B cell (primary cell): Measurements from ENCODE around the gene DOCK8. TPM values are rescaled to one million over a fixed set of nuclear protein-coding genes. Genes with fewer than 3 reads are reported as not detected.

Experiments used
- ATAC-seq: fragments of 200-7000 bp; cut with Tn5 transposase; one replicate; pipeline ENCODE4 v1.10.0; 2021; ENCODE audit warnings: low read depth, mild to moderate bottlenecking, moderate number of reproducible peaks, moderate library complexity
- CTCF ChIA-PET: fragments of 350-600 bp; sonication (Branson Sonifier 250); formaldehyde crosslinking; loops from one replicate; lab custom pipeline; 2021; ENCODE audit warnings: antibody characterized with exemption, inconsistent platforms; lab: Charles Lee
- POLR2A ChIA-PET: fragments of 350-600 bp; sonication (Branson Sonifier 250); formaldehyde crosslinking; loops from one replicate; lab custom pipeline; 2021; ENCODE audit warnings: antibody characterized with exemption; lab: Charles Lee
- DNase-seq: peaks from one replicate; pipeline ENCODE4 v3.0.0; 2013
- H2AFZ ChIP-seq: 2 replicates; pipeline ENCODE4 v1.6.1; 2012; ENCODE audit warnings: mild to moderate bottlenecking, low read depth, low read length; ENCODE audit not compliant: insufficient read depth, poor library complexity, severe bottlenecking
- H3K27ac ChIP-seq, 2 donors: 1 replicate in 1 of 2; 2 replicates in 1 of 2; pipeline ENCODE4 v1.5.1; 2012 to 2013; ENCODE audit warnings: low read length in 2 of 2, mild to moderate bottlenecking in 2 of 2, moderate library complexity in 1 of 2
- H3K27me3 ChIP-seq, 4 experiments: fragments of 200-600 bp in 1 of 4; sonication (generic) in 1 of 4; replicated peaks in 1 of 4; 1 replicate in 2 of 4; 2 replicates in 2 of 4; pipeline versions ENCODE4 v1.6.1 to v1.7.0; 2013 to 2016; ENCODE audit warnings: low read length in 3 of 4, mild to moderate bottlenecking in 2 of 4, mixed read lengths in 1 of 4, moderate library complexity in 1 of 4; ENCODE audit not compliant: insufficient read depth in 4 of 4, control insufficient read depth in 3 of 4; ENCODE audit errors: control extremely low read depth in 1 of 4
- H3K36me3 ChIP-seq, 2 experiments: replicated peaks in 1 of 2; 1 replicate in 1 of 2; 2 replicates in 1 of 2; pipeline versions ENCODE4 v1.6.1 to v1.7.1; 2013; ENCODE audit warnings: low read length in 1 of 2; ENCODE audit not compliant: insufficient read depth in 2 of 2, control insufficient read depth in 1 of 2; ENCODE audit errors: control extremely low read depth in 1 of 2, extremely low read depth in 1 of 2
- H3K4me1 ChIP-seq, 2 donors: fragments of 200-600 bp in 1 of 2; sonication (generic) in 1 of 2; 1 replicate in 1 of 2; 2 replicates in 1 of 2; pipeline versions ENCODE4 v1.5.1 to v1.6.1; 2013 to 2017; ENCODE audit warnings: low read length in 2 of 2; ENCODE audit not compliant: control insufficient read depth in 2 of 2, insufficient read depth in 2 of 2
- H3K4me2 ChIP-seq: replicated peaks from 2 replicates; pipeline ENCODE3; 2012; ENCODE audit warnings: mild to moderate bottlenecking, low read depth, low read length; ENCODE audit not compliant: poor library complexity, severe bottlenecking
- H3K4me3 ChIP-seq, 5 experiments: fragments of 200-600 bp in 1 of 5; sonication (generic) in 1 of 5; 1 replicate in 3 of 5; 2 replicates in 2 of 5; pipeline versions ENCODE4 v1.5.1 to v1.7.0; 2011 to 2016; ENCODE audit warnings: low read length in 4 of 5, mild to moderate bottlenecking in 4 of 5, low read depth in 2 of 5, control low read depth in 1 of 5, moderate library complexity in 1 of 5; ENCODE audit not compliant: insufficient read depth in 1 of 5; ENCODE audit errors: control extremely low read depth in 1 of 5, extremely low read depth in 1 of 5
- H3K79me2 ChIP-seq: fragments of 200-600 bp; sonication (generic); one replicate; pipeline ENCODE4 v1.6.0; 2016; ENCODE audit warnings: low read length; ENCODE audit not compliant: control insufficient read depth, insufficient read depth
- H3K9ac ChIP-seq: fragments of 200-600 bp; sonication (generic); 2 replicates; pipeline ENCODE4 v1.6.1; 2017; ENCODE audit warnings: mild to moderate bottlenecking, low read length, moderate library complexity
- H3K9me3 ChIP-seq, 3 donors: one replicate each; pipeline versions ENCODE4 v1.6.1 to v1.7.1; 2013; ENCODE audit warnings: low read length in 2 of 3; ENCODE audit not compliant: control insufficient read depth in 2 of 3, insufficient read depth in 1 of 3; ENCODE audit errors: control extremely low read depth in 1 of 3
- H4K20me1 ChIP-seq: 2 replicates; pipeline ENCODE4 v1.6.0; 2012; ENCODE audit warnings: mild to moderate bottlenecking, low read length; ENCODE audit not compliant: insufficient read depth, control insufficient read depth, poor library complexity, severe bottlenecking
- H3K27ac Mint-ChIP-seq: one replicate; pipeline ENCODE4 v1.8.0; 2021; ENCODE audit warnings: mixed read lengths
- H3K27me3 Mint-ChIP-seq: one replicate; pipeline ENCODE4 v1.8.0; 2021; ENCODE audit warnings: mixed read lengths
- H3K4me1 Mint-ChIP-seq: one replicate; pipeline ENCODE4 v1.8.0; 2021; ENCODE audit warnings: mixed read lengths
- H3K4me3 Mint-ChIP-seq: one replicate; pipeline ENCODE4 v1.8.0; 2021; ENCODE audit warnings: mixed read lengths
- H3K9me3 Mint-ChIP-seq: one replicate; pipeline ENCODE4 v1.8.0; 2022; ENCODE audit warnings: mixed read lengths; ENCODE audit not compliant: insufficient read depth
- CTCF ChIP-seq: fragments of 200-600 bp; IDR thresholded peaks from one replicate; pipeline ENCODE4 v1.8.0; 2022; ENCODE audit warnings: antibody characterized with exemption, mild to moderate bottlenecking
- EZH2 ChIP-seq: IDR thresholded peaks from 2 replicates; pipeline ENCODE4 v1.6.1; 2012; ENCODE audit warnings: borderline replicate concordance, low read depth, mild to moderate bottlenecking, moderate library complexity, low read length; ENCODE audit not compliant: insufficient read depth, poor library complexity, severe bottlenecking
- WGBS: methylation state at CpG from one replicate; pipeline ENCODE4 v1.1.5; 2013; ENCODE audit warnings: missing lambda C conversion rate; ENCODE audit not compliant: insufficient coverage; 5-methylcytosine and 5-hydroxymethylcytosine counted together
- intact Hi-C: fragments of 100-400 bp; cut with micrococcal nuclease; formaldehyde crosslinking; loops from one replicate; pipeline ENCODE4 v1.10.0; 2022
- polyA plus RNA-seq: library from polyadenylated mRNA; depleted of rRNA; stranded (reverse); fragments of >200 nt; gene quantifications from 2 replicates; pipeline ENCODE4 v1.2.3, GENCODE V29; 2012
- total RNA-seq, 2 donors: library from RNA; stranded (reverse); fragments of 120-200 nt in 1 of 2; gene quantifications; 1 replicate in 1 of 2; 2 replicates in 1 of 2; pipeline versions ENCODE4 v1.2.3 to v1.2.4, GENCODE V29; 2013 to 2022

Gene DOCK8
- total and polyA plus RNA-seq, 2 donors (not counting 1 experiment from before 2014, with no cell fraction given), result 47.6 to 288 TPM

DNA sequence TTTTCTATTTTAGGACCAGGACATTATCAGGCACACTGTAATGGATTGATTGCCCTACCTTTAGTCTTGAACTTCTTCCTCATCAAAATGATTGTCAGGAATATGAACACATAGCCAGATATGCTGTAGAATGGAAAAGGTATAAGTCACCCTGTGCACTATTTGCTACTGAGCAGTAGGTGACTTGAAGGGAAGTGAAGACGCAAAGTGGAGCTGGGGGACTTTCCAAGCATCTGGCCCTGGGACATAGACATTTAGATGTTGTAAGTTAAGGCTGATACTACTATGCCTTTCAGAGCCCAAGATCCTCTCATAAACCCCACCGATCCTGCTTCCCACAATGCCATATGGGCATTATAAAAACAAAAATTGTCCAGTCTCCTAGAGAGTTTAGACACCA, 174.5 kb downstream of the DOCK8 start:
- Histone ChIP-seq H3K79me2 (no peaks in the 10 kb centered on the region), H3K9ac (no peak overlapping the region), H3K36me3 (peaks cover 0 to 88% of the 10 kb centered on the region in 2 experiments), H4K20me1 (no peaks in the 10 kb centered on the region), H3K4me2 (no peak overlapping the region), H2AFZ (no peak overlapping the region), H3K27me3 (no peaks in the 10 kb centered on the region), H3K4me3 (no peak overlapping the region), H3K9me3 (no peaks in the 10 kb centered on the region), H3K4me1 (no peaks in the 10 kb centered on the region), H3K27ac (peak overlapping the region in 1 of 2 donors; percentile 20)
- ATAC-seq, result no peak
- DNase-seq, result no peak
- ChIA-PET POLR2A (no interaction called here), CTCF (no interaction called here)
- Mint-ChIP-seq H3K27ac (peak overlapping the region; percentile 53), H3K4me1 (no peaks in the 10 kb centered on the region), H3K27me3 (no peaks in the 10 kb centered on the region), H3K9me3 (no peaks in the 10 kb centered on the region), H3K4me3 (no peak overlapping the region)
- intact Hi-C loops, result loop anchor here (10.0 kb wide), 1 partner anchor 416 kb away; no protein-coding TSS in a partner anchor
- WGBS, result 100% methylated on average over 1 of the region's 2 CpGs
- TF ChIP-seq EZH2, result no peak
- no peak for TF ChIP-seq CTCF

DNA sequence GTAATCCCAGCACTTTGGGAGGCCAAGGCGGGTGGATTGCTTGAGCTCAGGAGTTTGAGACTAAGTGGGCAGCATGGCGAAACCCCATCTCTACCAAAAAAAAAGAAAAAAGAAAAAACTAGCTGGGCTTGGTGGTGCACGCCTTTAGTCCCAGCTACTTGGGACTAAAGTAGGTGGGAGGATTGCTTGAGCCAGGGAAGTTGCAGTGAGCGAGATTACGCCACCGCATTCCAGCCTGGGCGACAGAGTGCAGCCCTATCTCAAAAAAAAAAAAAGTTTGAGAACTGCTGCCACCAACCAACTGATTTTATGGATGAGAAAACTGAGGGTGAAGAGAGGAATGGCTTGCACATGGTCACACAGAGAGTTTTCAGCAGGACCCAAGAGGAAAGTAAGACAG, 175.1 kb downstream of the DOCK8 start:
- WGBS, result 95% methylated on average over 4 of the region's 7 CpGs
- no peak overlapping the region for H3K4me2 ChIP-seq
- H3K27ac ChIP-seq, result no peak overlapping the region
- no peaks in the 10 kb centered on the region for H3K9me3 ChIP-seq
- Mint-ChIP-seq H3K27ac (peak overlapping the region; percentile 41), H3K4me1 (no peaks in the 10 kb centered on the region), H3K27me3 (no peaks in the 10 kb centered on the region), H3K9me3 (no peaks in the 10 kb centered on the region), H3K4me3 (no peak overlapping the region)
- no peaks in the 10 kb centered on the region for H3K4me1 ChIP-seq
- ATAC-seq (no peak), DNase-seq (no peak)
- intact Hi-C loops, result loop anchor here (10.0 kb wide), 1 partner anchor 415 kb away; no protein-coding TSS in a partner anchor
- H3K36me3 ChIP-seq, result peaks cover 0 to 90% of the 10 kb centered on the region in 2 experiments
- no peaks in the 10 kb centered on the region for H4K20me1 ChIP-seq
- H3K4me3 ChIP-seq, result no peak overlapping the region
- no peak overlapping the region for H2AFZ ChIP-seq
- no peaks in the 10 kb centered on the region for H3K27me3 ChIP-seq
- ChIA-PET CTCF (no interaction called here), POLR2A (no interaction called here)
- TF ChIP-seq CTCF (no peak), EZH2 (no peak)
- H3K79me2 ChIP-seq, result no peaks in the 10 kb centered on the region
- H3K9ac ChIP-seq, result no peak overlapping the region
